Sigmoid colon (tissue), 7 donors: ENCODE measurements around the gene ZNF396. TPM values are rescaled to one million over a fixed set of nuclear protein-coding genes. Genes with fewer than 3 reads are reported as not detected.

Experiments used
- DNase-seq: peaks from one replicate; pipeline ENCODE4 v3.0.0-alpha.2; 2019
- H3K27ac ChIP-seq, 4 donors: fragments of 200-600 bp; sonication (generic); one replicate each; pipeline ENCODE4 v1.5.1; 2016 to 2019; ENCODE audit warnings: mild to moderate bottlenecking in 1 of 4
- H3K27me3 ChIP-seq, 3 donors: fragments of 200-600 bp; sonication (generic); one replicate each; pipeline ENCODE4 v1.5.1; 2019; ENCODE audit warnings: mild to moderate bottlenecking in 1 of 3
- H3K36me3 ChIP-seq, 4 donors: fragments of 200-600 bp; sonication (generic); one replicate each; pipeline ENCODE4 v1.5.1; 2016 to 2019
- H3K4me1 ChIP-seq, 4 donors: fragments of 200-600 bp; sonication (generic); one replicate each; pipeline ENCODE4 v1.5.1; 2017 to 2019
- H3K4me3 ChIP-seq, 4 donors: fragments of 200-600 bp; sonication (generic); one replicate each; pipeline ENCODE4 v1.5.1; 2017 to 2019; ENCODE audit warnings: mild to moderate bottlenecking in 2 of 4, moderate library complexity in 1 of 4
- H3K9me3 ChIP-seq, 4 donors: fragments of 200-600 bp in 3 of 4; sonication (generic) in 3 of 4; one replicate each; pipeline versions ENCODE4 v1.5.1 to v1.6.1; 2013 to 2019
- CTCF ChIP-seq, 4 experiments: fragments of 450-650 bp in 3 of 4; fragments of 200-600 bp in 1 of 4; IDR thresholded peaks; one replicate each; pipeline ENCODE4 v1.5.1; 2016 to 2019; ENCODE audit warnings: antibody characterized with exemption in 4 of 4, mild to moderate bottlenecking in 3 of 4, moderate library complexity in 2 of 4
- EP300 ChIP-seq, 4 donors: sonication (generic); formaldehyde crosslinking; IDR thresholded peaks; one replicate each; pipeline ENCODE4 v1.6.1; 2017; ENCODE audit warnings: antibody characterized with exemption in 4 of 4
- POLR2A ChIP-seq, 2 donors: fragments of 450-650 bp; IDR thresholded peaks; one replicate each; pipeline ENCODE4 v1.6.1; 2016; ENCODE audit warnings: antibody characterized with exemption in 2 of 2, mild to moderate bottlenecking in 2 of 2, moderate library complexity in 2 of 2
- POLR2AphosphoS5 ChIP-seq, 4 donors: sonication (generic); formaldehyde crosslinking; IDR thresholded peaks; one replicate each; pipeline ENCODE4 v1.6.1; 2017; ENCODE audit warnings: antibody characterized with exemption in 4 of 4
- WGBS, 2 donors: extraction: QIAGEN DNeasy Blood & Tissue Kit; methylation state at CpG; one replicate each; pipeline ENCODE4 v1.1.7; 2013; 5-methylcytosine and 5-hydroxymethylcytosine counted together
- intact Hi-C: fragments of 100-400 bp; cut with DNase I; formaldehyde crosslinking; loops from one replicate; pipeline ENCODE4 v1.15.1; 2023
- polyA plus RNA-seq, 3 donors: library from polyadenylated mRNA; stranded (reverse); fragments of 200-250 nt; gene quantifications; one replicate each; pipeline ENCODE4 v1.2.3, GENCODE V29; 2013
- total RNA-seq, 4 donors: library from RNA; depleted of rRNA; stranded (reverse); fragments of >200 nt; gene quantifications; one replicate each; pipeline ENCODE4 v1.1.0, GENCODE V29; 2016
- donor health status: healthy with polysubstance abuse.
- donor health status: Bipolar disorder and iron deficiency.
- donor health status: healthy.

ZNF396 gene
- total RNA-seq, result 1 to 10 TPM; 1.9 to 3.3 (median 2.2) TPM
- 1 to 10 TPM; 1.6 to 2.5 (median 1.8) TPM for polyA plus RNA-seq

GRCh38 chr18:35376742-35377695 lies at the start of gene ZNF396:
TSS of gene ZNF396 (minus strand) at chr18:35377337. CDS start at chr18:35374292, 3,045 bp downstream.
- DNase-seq, result peak; percentile 92
- intact Hi-C loops, result loop anchor here (2.0 to 5.0 kb wide), 2 partner anchors 32 to 595 kb away; partner anchors contain the start of genes RMP24 and ZNF24
- TF ChIP-seq POLR2AphosphoS5 (IDR thresholded peaks at IDR 0.05) (no peak), CTCF (IDR thresholded peaks at IDR 0.05) (no peak), POLR2A (IDR thresholded peaks at IDR 0.05) (no peak), EP300 (IDR thresholded peaks at IDR 0.05) (no peak)
- peaks cover 0 to 11% (median 5%) of the 10 kb centered on the region in 4 donors for H3K4me1 ChIP-seq
- no peaks in the 10 kb centered on the region for H3K36me3 ChIP-seq
- 2 to 3% methylated on average over 78 of the region's 78 CpGs for WGBS, 2 donors
- no peaks in the 10 kb centered on the region for H3K27me3 ChIP-seq
- peak within 1 kb of the TSS in 3 of 4 donors; percentile 56 to 68 (median 62) for H3K27ac ChIP-seq
- H3K9me3 ChIP-seq, result no peaks in the 10 kb centered on the region
- peak within 1 kb of the TSS; percentile 60 to 91 (median 83) for H3K4me3 ChIP-seq

GRCh38 chr18:35426786-35427185 lies 49.6 kb upstream of the ZNF396 start:
- 93% methylated on average over 5 of the region's 5 CpGs for WGBS, 2 donors

GRCh38 chr18:35424356-35424755 lies 47.2 kb upstream of the ZNF396 start:
- Histone ChIP-seq H3K36me3 (no peaks in the 10 kb centered on the region), H3K4me3 (no peak overlapping the region), H3K4me1 (no peaks in the 10 kb centered on the region), H3K27ac (no peak overlapping the region), H3K27me3 (no peaks in the 10 kb centered on the region), H3K9me3 (no peaks in the 10 kb centered on the region)
- no peak for TF ChIP-seq POLR2AphosphoS5 (IDR thresholded peaks at IDR 0.05)
- no peak for TF ChIP-seq POLR2A (IDR thresholded peaks at IDR 0.05)
- no peak for TF ChIP-seq CTCF (IDR thresholded peaks at IDR 0.05)
- no peak for TF ChIP-seq EP300 (IDR thresholded peaks at IDR 0.05)
- intact Hi-C loops, result no loop called here
- 94 to 95% methylated on average over 3 of the region's 3 CpGs for WGBS, 2 donors
- DNase-seq, result no peak

More at GRCh38 chr18:35426786-35427185, 49.6 kb upstream of the ZNF396 start:
- H3K4me1 ChIP-seq, result no peaks in the 10 kb centered on the region
- intact Hi-C loops, result no loop called here
- no peaks in the 10 kb centered on the region for H3K36me3 ChIP-seq
- no peak for DNase-seq
- H3K9me3 ChIP-seq, result no peaks in the 10 kb centered on the region
- TF ChIP-seq POLR2A (IDR thresholded peaks at IDR 0.05) (no peak), EP300 (IDR thresholded peaks at IDR 0.05) (no peak), CTCF (IDR thresholded peaks at IDR 0.05) (no peak), POLR2AphosphoS5 (IDR thresholded peaks at IDR 0.05) (no peak)
- H3K4me3 ChIP-seq, result no peak overlapping the region
- H3K27ac ChIP-seq, result no peak overlapping the region
- H3K27me3 ChIP-seq, result no peaks in the 10 kb centered on the region

- DNase-seq, result no peak
- TF ChIP-seq CTCF (IDR thresholded peaks at IDR 0.05) (no peak), POLR2A (IDR thresholded peaks at IDR 0.05) (no peak)
- Histone ChIP-seq H3K27me3 (no peaks in the 10 kb centered on the region), H3K4me1 (no peaks in the 10 kb centered on the region), H3K27ac (no peak overlapping the region), H3K4me3 (no peak overlapping the region), H3K36me3 (no peaks in the 10 kb centered on the region), H3K9me3 (peaks cover 0 to 5% (median 1%) of the 10 kb centered on the region in 4 donors)
- WGBS, 2 donors, result 55 to 83% methylated on average over 3 of the region's 3 CpGs
- intact Hi-C loops, result no loop called here
These were observed 45.1 kb upstream of the ZNF396 start for GRCh38 chr18:35422237-35422636.
